Measurements from ENCODE around the gene ISOC2. TPM values are rescaled to one million over a fixed set of nuclear protein-coding genes. Genes with fewer than 3 reads are reported as not detected.

Gene ISOC2
- total RNA-seq, 6 experiments from 2014 or later, result 69.4 to 222 (median 100) TPM

- Histone ChIP-seq H3K27ac (no peak overlapping the region), H3K4me1 (peaks cover 0 to 23% (median 10%) of the 10 kb centered on the region in 4 donors), H3K27me3 (no peaks in the 10 kb centered on the region), H3K36me3 (no peaks in the 10 kb centered on the region), H3K4me3 (peak overlapping the region in 1 of 3 donors; percentile 73), H3K9me3 (no peaks in the 10 kb centered on the region)
- DNase-seq (no peak), ATAC-seq (no peak)
- WGBS (ENCODE audit: insufficient coverage, low coverage, low lambda C conversion rate, missing lambda C conversion rate), result 90% methylated on average over 11 of the region's 11 CpGs
- intact Hi-C loops (cut with DNase I), result no loop called here
- no peak for TF ChIP-seq CTCF (IDR thresholded peaks at IDR 0.05)
These were observed 1.3 kb upstream of the ISOC2 start for GRCh38 chr19:55462722-55463121.

- Histone ChIP-seq H3K27me3 (no peaks in the 10 kb centered on the region), H3K9me3 (no peaks in the 10 kb centered on the region), H3K4me1 (peaks cover 0 to 17% (median 7%) of the 10 kb centered on the region in 4 donors), H3K36me3 (no peaks in the 10 kb centered on the region), H3K4me3 (peak overlapping the region; percentile 71 to 97 (median 73)), H3K27ac (peak overlapping the region; percentile 68 to 73 (median 69))
- ATAC-seq (peak in 1 of 4 donors; percentile 22), DNase-seq (peak in 1 of 3 donors; percentile 60)
- 10% methylated on average over 7 of the region's 27 CpGs for WGBS (ENCODE audit: insufficient coverage, low coverage, low lambda C conversion rate, missing lambda C conversion rate)
- TF ChIP-seq CTCF (IDR thresholded peaks at IDR 0.05) (no peak), POLR2A (IDR thresholded peaks at IDR 0.05) (no peak)
- intact Hi-C loops (cut with DNase I), result no loop called here
These were observed 658 bp upstream of the ISOC2 start for GRCh38 chr19:55461974-55462626.

- TF ChIP-seq POLR2A (IDR thresholded peaks at IDR 0.05) (no peak), CTCF (IDR thresholded peaks at IDR 0.05) (no peak)
- Histone ChIP-seq H3K4me1 (peaks cover 0 to 14% (median 6%) of the 10 kb centered on the region in 4 donors), H3K4me3 (peak overlapping the region; percentile 72 to 97 (median 73)), H3K9me3 (no peaks in the 10 kb centered on the region), H3K36me3 (no peaks in the 10 kb centered on the region), H3K27ac (peak overlapping the region; percentile 84 to 90 (median 85)), H3K27me3 (no peaks in the 10 kb centered on the region)
- ATAC-seq (peak; percentile 69 to 77 (median 72)), DNase-seq (peak; percentile 91 to 92 (median 91))
- WGBS (ENCODE audit: insufficient coverage, low coverage, low lambda C conversion rate, missing lambda C conversion rate), result 8% methylated on average over 17 of the region's 24 CpGs
- intact Hi-C loops (cut with DNase I), result no loop called here
These were observed 678 bp downstream of the ISOC2 start for GRCh38 chr19:55460670-55461258.

GRCh38 chr19:55459950-55460657 lies 1.3 kb downstream of the ISOC2 start:
- WGBS (ENCODE audit: insufficient coverage, low coverage, low lambda C conversion rate, missing lambda C conversion rate), result 18% methylated on average over 16 of the region's 16 CpGs

More at GRCh38 chr19:55459950-55460657, 1.3 kb downstream of the ISOC2 start:
- Histone ChIP-seq H3K4me3 (peak overlapping the region; percentile 72 to 97 (median 73)), H3K9me3 (no peaks in the 10 kb centered on the region), H3K27me3 (no peaks in the 10 kb centered on the region), H3K27ac (peak overlapping the region in 2 of 3 donors; percentile 47 to 85), H3K36me3 (peaks cover 0 to 5% (median 0%) of the 10 kb centered on the region in 4 donors), H3K4me1 (peaks cover 0 to 14% (median 6%) of the 10 kb centered on the region in 4 donors)
- no peak for TF ChIP-seq POLR2A (IDR thresholded peaks at IDR 0.05)
- no peak for TF ChIP-seq CTCF (IDR thresholded peaks at IDR 0.05)
- intact Hi-C loops (cut with DNase I), result no loop called here
- no peak for DNase-seq
- ATAC-seq, result peak in 1 of 4 donors; percentile 1

Data from right lobe of liver (tissue), 6 donors.